CD14-positive monocyte (primary cell): ENCODE data around the gene RPS6KL1. TPM values are rescaled to one million over a fixed set of nuclear protein-coding genes. Genes with fewer than 3 reads are reported as not detected.

Experiments used
- DNase-seq, 3 donors: peaks; one replicate each; pipeline ENCODE4 v3.0.0-alpha.2; 2011 to 2022
- H2AFZ ChIP-seq: 2 replicates; pipeline ENCODE4 v1.6.0; 2012; ENCODE audit warnings: mild to moderate bottlenecking, low read depth, low read length, inconsistent platforms; ENCODE audit not compliant: insufficient read depth, poor library complexity, severe bottlenecking
- H3K27ac ChIP-seq, 2 donors: 1 replicate in 1 of 2; 2 replicates in 1 of 2; pipeline ENCODE4 v1.5.1; 2012 to 2013; ENCODE audit warnings: low read length in 2 of 2, control low read depth in 1 of 2, inconsistent platforms in 1 of 2, low read depth in 1 of 2, mild to moderate bottlenecking in 1 of 2
- H3K27me3 ChIP-seq, 2 donors: one replicate each; pipeline versions ENCODE4 v1.6.0 to v1.6.1; 2011 to 2013; ENCODE audit warnings: low read length in 2 of 2; ENCODE audit not compliant: control insufficient read depth in 2 of 2, insufficient read depth in 2 of 2
- H3K36me3 ChIP-seq, 2 donors: replicated peaks in 1 of 2; 1 replicate in 1 of 2; 2 replicates in 1 of 2; pipeline versions ENCODE4 v1.5.1 to v1.6.1; 2012 to 2013; ENCODE audit warnings: low read length in 2 of 2, control low read depth in 1 of 2, inconsistent platforms in 1 of 2, mild to moderate bottlenecking in 1 of 2; ENCODE audit not compliant: insufficient read depth in 2 of 2, control insufficient read depth in 1 of 2
- H3K4me1 ChIP-seq, 2 donors: 1 replicate in 1 of 2; 2 replicates in 1 of 2; pipeline versions ENCODE4 v1.5.1 to v1.6.1; 2012 to 2013; ENCODE audit warnings: low read length in 2 of 2, control low read depth in 1 of 2, inconsistent platforms in 1 of 2, mild to moderate bottlenecking in 1 of 2, moderate library complexity in 1 of 2; ENCODE audit not compliant: insufficient read depth in 2 of 2, control insufficient read depth in 1 of 2
- H3K4me2 ChIP-seq: replicated peaks from 2 replicates; pipeline ENCODE3; 2012; ENCODE audit warnings: low read length, moderate library complexity, mild to moderate bottlenecking; ENCODE audit not compliant: poor library complexity, severe bottlenecking; ENCODE audit errors: extremely low read depth
- H3K4me3 ChIP-seq, 3 experiments: fragments of 200-600 bp in 1 of 3; sonication (generic) in 1 of 3; replicated peaks in 1 of 3; 1 replicate in 2 of 3; 2 replicates in 1 of 3; pipeline ENCODE4 v1.5.1; 2011 to 2013; ENCODE audit warnings: low read length in 3 of 3, mild to moderate bottlenecking in 3 of 3, control low read depth in 2 of 3, low read depth in 2 of 3, inconsistent platforms in 1 of 3, moderate library complexity in 1 of 3
- H3K79me2 ChIP-seq: 2 replicates; pipeline ENCODE4 v1.6.0; 2012; ENCODE audit warnings: mild to moderate bottlenecking, control low read depth, inconsistent platforms, low read length, moderate library complexity; ENCODE audit not compliant: insufficient read depth
- H3K9ac ChIP-seq: 2 replicates; pipeline ENCODE4 v1.6.0; 2017; ENCODE audit warnings: low read length, mild to moderate bottlenecking; ENCODE audit not compliant: insufficient read depth, poor library complexity, severe bottlenecking
- H3K9me3 ChIP-seq, 2 donors: replicated peaks in 1 of 2; 1 replicate in 1 of 2; 2 replicates in 1 of 2; pipeline versions ENCODE4 v1.5.1 to v1.6.1; 2012 to 2013; ENCODE audit warnings: low read length in 2 of 2, control low read depth in 1 of 2; ENCODE audit not compliant: control insufficient read depth in 1 of 2, insufficient read depth in 1 of 2
- H4K20me1 ChIP-seq: 2 replicates; pipeline ENCODE4 v1.6.0; 2012; ENCODE audit warnings: mild to moderate bottlenecking, low read length, control low read depth, moderate library complexity; ENCODE audit not compliant: insufficient read depth
- H3K27ac Mint-ChIP-seq, 7 donors: one replicate each; pipeline ENCODE4 v1.8.0; 2020; ENCODE audit warnings: mild to moderate bottlenecking in 7 of 7, mixed read lengths in 7 of 7, moderate library complexity in 6 of 7, inconsistent platforms in 2 of 7
- H3K27me3 Mint-ChIP-seq, 3 donors: one replicate each; pipeline ENCODE4 v1.8.0; 2021 to 2022; ENCODE audit warnings: low read depth in 3 of 3, mild to moderate bottlenecking in 3 of 3, mixed read lengths in 3 of 3, moderate library complexity in 3 of 3, inconsistent platforms in 1 of 3
- H3K36me3 Mint-ChIP-seq, 2 donors: one replicate each; pipeline ENCODE4 v1.8.0; 2020; ENCODE audit warnings: mixed read lengths in 2 of 2, inconsistent platforms in 1 of 2, mild to moderate bottlenecking in 1 of 2
- H3K4me1 Mint-ChIP-seq: one replicate; pipeline ENCODE4 v1.8.0; 2020; ENCODE audit warnings: mild to moderate bottlenecking, mixed read lengths
- H3K4me3 Mint-ChIP-seq, 2 donors: one replicate each; pipeline ENCODE4 v1.8.0; 2020; ENCODE audit warnings: mild to moderate bottlenecking in 2 of 2, mixed read lengths in 2 of 2, moderate library complexity in 1 of 2
- H3K9me3 Mint-ChIP-seq, 7 donors: one replicate each; pipeline ENCODE4 v1.8.0; 2020 to 2022; ENCODE audit warnings: mixed read lengths in 7 of 7, mild to moderate bottlenecking in 6 of 7, moderate library complexity in 6 of 7, inconsistent platforms in 2 of 7
- CTCF ChIP-seq: fragments of 200-600 bp; IDR thresholded peaks from one replicate; pipeline ENCODE4 v1.8.0; 2022; ENCODE audit warnings: antibody characterized with exemption, mild to moderate bottlenecking
- WGBS: methylation state at CpG from one replicate; pipeline ENCODE4 v1.1.5; 2013; ENCODE audit warnings: missing lambda C conversion rate; ENCODE audit not compliant: insufficient coverage; 5-methylcytosine and 5-hydroxymethylcytosine counted together
- intact Hi-C, 2 donors: fragments of 100-400 bp; cut with micrococcal nuclease; formaldehyde crosslinking; loops; one replicate each; pipeline versions ENCODE4 v1.15.0 to v1.15.1; 2023
- polyA plus RNA-seq, 3 donors: library from polyadenylated mRNA; depleted of rRNA in 1 of 3; unstranded in 2 of 3; stranded (reverse) in 1 of 3; fragments of 300-500 nt in 2 of 3; fragments of >200 nt in 1 of 3; fragmentation: Illumina TruSeq in 2 of 3; gene quantifications; 1 replicate in 2 of 3; 2 replicates in 1 of 3; pipeline ENCODE4 v1.2.3, GENCODE V29; 2012 to 2021

RPS6KL1 gene
- polyA plus RNA-seq, 3 donors, result 0.13 TPM; not detected in 2

GRCh38 chr14:74907744-74908143 is 15.3 kb downstream of the RPS6KL1 start:
- Histone ChIP-seq H3K27me3 (no peaks in the 10 kb centered on the region), H3K9me3 (no peaks in the 10 kb centered on the region), H2AFZ (no peak overlapping the region), H3K27ac (no peak overlapping the region), H3K79me2 (no peaks in the 10 kb centered on the region), H3K4me3 (no peak overlapping the region), H3K9ac (no peak overlapping the region), H3K4me1 (no peaks in the 10 kb centered on the region), H3K36me3 (peaks cover 18 to 29% of the 10 kb centered on the region in 2 donors), H3K4me2 (no peak overlapping the region), H4K20me1 (peaks cover 7% of the 10 kb centered on the region)
- Mint-ChIP-seq H3K27ac (peak overlapping the region in 1 of 7 donors; percentile 19), H3K4me1 (no peaks in the 10 kb centered on the region), H3K4me3 (no peak overlapping the region), H3K9me3 (no peaks in the 10 kb centered on the region), H3K36me3 (peaks cover 21 to 27% of the 10 kb centered on the region in 2 donors), H3K27me3 (peaks cover 0 to 6% (median 1%) of the 10 kb centered on the region in 3 donors)
- no peak for DNase-seq
- intact Hi-C loops, result loop anchor here (5.0 kb wide), 1 partner anchor 300 kb away; no protein-coding TSS in a partner anchor
- TF ChIP-seq CTCF, result no peak
- 68% methylated on average over 2 of the region's 6 CpGs for WGBS

- Histone ChIP-seq H4K20me1 (peaks cover 7% of the 10 kb centered on the region), H2AFZ (no peak overlapping the region), H3K27ac (no peak overlapping the region), H3K27me3 (no peaks in the 10 kb centered on the region), H3K4me2 (no peak overlapping the region), H3K4me1 (no peaks in the 10 kb centered on the region), H3K9me3 (no peaks in the 10 kb centered on the region), H3K79me2 (no peaks in the 10 kb centered on the region), H3K36me3 (peaks cover 25 to 36% of the 10 kb centered on the region in 2 donors), H3K9ac (no peak overlapping the region), H3K4me3 (no peak overlapping the region)
- Mint-ChIP-seq H3K4me1 (no peaks in the 10 kb centered on the region), H3K27me3 (peaks cover 0 to 6% (median 1%) of the 10 kb centered on the region in 3 donors), H3K4me3 (no peak overlapping the region), H3K36me3 (peaks cover 28 to 35% of the 10 kb centered on the region in 2 donors), H3K27ac (peak overlapping the region in 3 of 7 donors; percentile 13 to 69 (median 19)), H3K9me3 (no peaks in the 10 kb centered on the region)
- intact Hi-C loops, result loop anchor here (5.0 kb wide), 1 partner anchor 300 kb away; no protein-coding TSS in a partner anchor
- peak; percentile 17 for TF ChIP-seq CTCF
- 43% methylated on average over 7 of the region's 12 CpGs for WGBS
- no peak for DNase-seq
These were observed 16.0 kb downstream of the RPS6KL1 start for GRCh38 chr14:74906925-74907521.
